ENCODE measurements around the gene HABP4. TPM values are rescaled to one million over a fixed set of nuclear protein-coding genes. Genes with fewer than 3 reads are reported as not detected.

Gene HABP4
- total RNA-seq, 1 donor from 2014 or later, result 41.2 TPM

DNA sequence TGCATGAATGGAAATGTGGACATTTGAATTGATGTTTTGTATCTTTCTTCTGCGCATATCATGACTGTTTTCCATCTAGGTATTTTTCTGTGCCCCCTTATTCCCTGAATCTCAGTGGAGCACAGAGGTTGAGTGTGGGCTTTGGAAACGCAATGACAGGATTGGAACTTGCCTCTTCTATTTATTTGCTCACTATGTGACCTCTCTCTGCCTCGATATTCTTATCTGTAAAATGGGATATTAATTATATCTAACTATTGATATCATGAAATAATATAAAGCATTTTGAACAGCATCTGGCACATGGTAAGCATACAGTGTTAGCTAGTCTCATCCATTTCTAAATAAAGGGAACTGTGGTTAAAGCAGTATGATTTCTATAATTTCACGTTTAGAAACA, 26.0 kb downstream of the HABP4 start:
- DNase-seq (ENCODE audit: low read depth), result no peak
- no peak overlapping the region for H3K4me3 ChIP-seq (ENCODE audit: low read depth, low read length)
- TF ChIP-seq, protein P1, sequence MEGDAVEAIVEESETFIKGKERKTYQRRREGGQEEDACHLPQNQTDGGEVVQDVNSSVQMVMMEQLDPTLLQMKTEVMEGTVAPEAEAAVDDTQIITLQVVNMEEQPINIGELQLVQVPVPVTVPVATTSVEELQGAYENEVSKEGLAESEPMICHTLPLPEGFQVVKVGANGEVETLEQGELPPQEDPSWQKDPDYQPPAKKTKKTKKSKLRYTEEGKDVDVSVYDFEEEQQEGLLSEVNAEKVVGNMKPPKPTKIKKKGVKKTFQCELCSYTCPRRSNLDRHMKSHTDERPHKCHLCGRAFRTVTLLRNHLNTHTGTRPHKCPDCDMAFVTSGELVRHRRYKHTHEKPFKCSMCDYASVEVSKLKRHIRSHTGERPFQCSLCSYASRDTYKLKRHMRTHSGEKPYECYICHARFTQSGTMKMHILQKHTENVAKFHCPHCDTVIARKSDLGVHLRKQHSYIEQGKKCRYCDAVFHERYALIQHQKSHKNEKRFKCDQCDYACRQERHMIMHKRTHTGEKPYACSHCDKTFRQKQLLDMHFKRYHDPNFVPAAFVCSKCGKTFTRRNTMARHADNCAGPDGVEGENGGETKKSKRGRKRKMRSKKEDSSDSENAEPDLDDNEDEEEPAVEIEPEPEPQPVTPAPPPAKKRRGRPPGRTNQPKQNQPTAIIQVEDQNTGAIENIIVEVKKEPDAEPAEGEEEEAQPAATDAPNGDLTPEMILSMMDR (conservative IDR thresholded peaks at IDR 0.05; ENCODE audit: low read depth, low read length), result no peak

DNA sequence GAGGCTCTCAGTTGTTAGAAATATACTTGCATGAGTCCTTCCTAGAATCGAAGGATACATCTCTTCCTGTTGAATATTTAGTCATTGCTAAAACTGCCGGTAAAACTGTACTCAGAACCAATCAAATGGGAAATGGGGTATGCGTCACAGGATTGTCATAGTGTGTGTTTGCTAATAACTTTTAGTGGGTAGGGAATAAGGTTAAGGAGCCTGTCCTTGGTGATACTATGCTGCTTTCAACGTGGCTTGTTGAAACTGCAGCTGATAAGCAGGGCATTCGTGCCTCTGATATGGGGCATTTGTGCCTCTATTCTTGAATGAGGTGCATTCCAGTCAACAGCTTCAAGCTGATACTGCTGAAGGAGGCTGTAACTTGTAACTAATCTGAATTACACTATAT, 26.6 kb downstream of the HABP4 start:
- no peak for DNase-seq (ENCODE audit: low read depth)
- TF ChIP-seq, protein P1 (conservative IDR thresholded peaks at IDR 0.05; ENCODE audit: low read depth, low read length), result no peak
- H3K4me3 ChIP-seq (ENCODE audit: low read depth, low read length), result no peak overlapping the region

DNA sequence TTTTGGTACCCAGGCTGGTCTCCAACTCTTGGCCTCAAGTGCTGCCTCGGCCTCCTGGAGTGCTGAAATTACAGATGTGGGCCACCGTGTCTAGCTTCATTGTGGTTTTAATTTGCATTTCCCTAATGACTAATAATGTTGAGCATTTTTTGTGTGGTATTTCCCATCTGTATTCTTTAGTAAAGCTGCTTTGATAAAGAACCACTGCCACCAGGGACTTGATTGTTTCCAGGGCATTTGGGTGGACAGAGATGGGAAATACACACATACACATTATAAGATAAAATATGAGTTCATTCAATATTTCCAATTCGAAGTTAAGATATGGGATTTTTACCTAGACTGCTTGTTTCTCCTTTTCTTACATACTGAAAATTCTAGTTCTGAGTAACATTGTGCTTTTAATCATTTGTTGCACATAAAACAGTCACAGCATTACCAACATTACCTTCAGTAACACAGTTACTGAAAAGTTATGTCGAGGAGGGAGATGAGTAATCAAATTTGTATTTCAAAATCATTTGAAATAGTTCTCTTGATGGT, 28.9 kb downstream of the HABP4 start:
- TF ChIP-seq, protein P1 (conservative IDR thresholded peaks at IDR 0.05; ENCODE audit: low read depth, low read length), result no peak
- H3K4me3 ChIP-seq (ENCODE audit: low read depth, low read length), result no peak overlapping the region
- no peak for DNase-seq (ENCODE audit: low read depth)

DNA sequence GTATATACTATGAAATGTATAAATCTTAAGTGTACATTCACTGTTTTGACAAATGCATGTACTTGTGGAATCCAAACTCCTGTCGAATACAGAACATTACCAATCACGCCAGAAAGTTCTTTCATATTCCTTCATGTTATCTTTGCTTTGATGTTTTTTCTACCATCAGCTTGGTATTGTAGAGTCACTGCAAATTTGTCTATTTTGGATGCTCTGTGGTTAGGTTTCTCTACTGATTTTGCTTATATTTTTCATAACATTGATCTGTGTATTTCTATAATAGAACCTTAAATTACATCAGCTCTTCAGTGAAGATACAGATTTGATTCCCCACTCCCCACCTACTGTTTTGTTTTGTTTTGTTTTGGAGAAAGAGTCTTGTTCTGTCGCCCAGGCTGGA, 30.8 kb downstream of the HABP4 start:
- TF ChIP-seq, protein P1 (conservative IDR thresholded peaks at IDR 0.05; ENCODE audit: low read depth, low read length), result no peak
- H3K4me3 ChIP-seq (ENCODE audit: low read depth, low read length), result no peak overlapping the region
- DNase-seq (ENCODE audit: low read depth), result no peak

DNA sequence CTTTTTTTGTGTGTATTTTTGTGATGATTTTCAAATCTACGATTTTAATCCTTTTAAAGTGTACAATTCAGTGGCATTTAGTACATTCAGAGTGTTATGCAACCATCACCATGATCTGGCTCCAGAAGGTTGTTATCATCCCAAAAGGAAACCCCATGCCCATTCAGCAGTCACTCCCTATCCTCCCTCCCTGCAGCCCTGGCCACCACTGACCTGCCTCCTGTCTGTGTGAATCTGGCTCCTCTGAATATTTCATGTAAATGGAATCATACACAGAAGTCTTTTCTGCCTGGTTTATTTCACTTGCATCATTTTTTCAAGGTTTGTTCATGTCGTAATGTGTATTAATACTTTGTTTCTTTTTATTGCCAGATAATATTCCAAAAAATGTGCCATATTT, 32.5 kb downstream of the HABP4 start:
- DNase-seq (ENCODE audit: low read depth), result no peak
- TF ChIP-seq, protein P1 (conservative IDR thresholded peaks at IDR 0.05; ENCODE audit: low read depth, low read length), result no peak
- H3K4me3 ChIP-seq (ENCODE audit: low read depth, low read length), result no peak overlapping the region

DNA sequence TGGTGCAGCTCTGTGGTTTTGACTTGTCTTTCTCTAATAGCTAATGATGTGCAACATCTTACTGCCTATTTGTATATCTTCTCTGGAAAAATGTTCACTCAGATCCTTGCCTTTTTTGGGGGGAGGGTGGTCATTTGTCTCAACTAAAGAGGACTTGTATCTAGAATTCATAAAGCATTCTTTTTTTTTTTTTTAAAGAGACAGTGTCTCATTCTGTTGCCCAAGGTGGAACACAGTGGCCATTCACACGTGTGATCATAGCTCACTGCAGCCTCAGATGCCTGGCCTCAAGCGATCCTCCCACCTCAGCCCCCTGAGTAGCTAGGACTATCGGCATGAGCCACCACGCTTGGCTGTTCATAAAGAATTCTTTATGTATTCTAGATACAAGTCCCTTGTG, 33.2 kb downstream of the HABP4 start:
- TF ChIP-seq, protein P1 (conservative IDR thresholded peaks at IDR 0.05; ENCODE audit: low read depth, low read length), result no peak
- no peak for DNase-seq (ENCODE audit: low read depth)
- no peak overlapping the region for H3K4me3 ChIP-seq (ENCODE audit: low read depth, low read length)

DNA sequence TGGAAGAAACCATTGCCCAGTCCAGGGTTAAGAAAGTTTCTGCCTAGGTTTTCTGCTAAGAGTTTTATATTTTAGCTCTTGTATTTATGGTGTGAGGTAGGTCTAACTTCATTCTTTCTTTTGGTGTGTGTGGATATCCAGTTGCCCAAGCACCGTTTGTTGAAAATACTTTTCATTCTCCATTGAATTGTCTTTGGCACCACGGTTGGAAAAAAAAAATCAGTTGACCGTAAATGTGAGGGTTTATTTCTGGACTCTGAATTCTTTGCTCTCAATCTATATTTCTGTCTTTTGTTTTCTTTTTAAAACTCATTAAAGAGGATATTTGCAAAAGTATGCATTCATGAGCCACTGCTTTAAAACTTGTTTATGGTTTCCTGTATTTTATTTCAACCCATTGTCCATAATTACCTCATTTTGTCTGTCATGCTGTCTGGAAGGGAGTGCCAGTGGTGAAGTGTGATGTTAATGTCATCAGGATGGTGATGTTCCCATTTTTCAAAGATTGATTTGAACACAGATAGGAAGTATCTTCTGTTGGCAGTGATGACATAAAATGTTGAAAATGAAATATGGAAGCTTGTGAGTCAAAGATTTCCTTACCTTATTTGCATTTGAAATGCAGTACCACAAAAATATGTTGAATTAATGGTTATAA, 33.9 kb downstream of the HABP4 start:
- no peak overlapping the region for H3K4me3 ChIP-seq (ENCODE audit: low read depth, low read length)
- DNase-seq (ENCODE audit: low read depth), result no peak
- TF ChIP-seq, protein P1 (conservative IDR thresholded peaks at IDR 0.05; ENCODE audit: low read depth, low read length), result no peak
